SK-N-SH (cell line): ENCODE results near the gene ARHGAP4. TPM values are rescaled to one million over a fixed set of nuclear protein-coding genes. Genes with fewer than 3 reads are reported as not detected.

Experiments
- CTCF ChIA-PET: fragments of 300-600, 350-600 bp; formaldehyde crosslinking; extraction: SDS; loops from one replicate; lab custom pipeline; 2021; lab: Yijun Ruan, JAX
- POLR2A ChIA-PET: fragments of 350-600 bp; sonication (Branson Sonifier 250); formaldehyde crosslinking; extraction: SDS; loops from one replicate; lab custom pipeline; 2020; ENCODE audit warnings: antibody characterized with exemption, inconsistent platforms; lab: Yijun Ruan, JAX
- DNase-seq: peaks from one replicate; pipeline ENCODE4 v3.0.0; 2012
- H2AFZ ChIP-seq: fragments of 200-600 bp; sonication (generic); 2 replicates; pipeline ENCODE4 v1.8.1; 2016; ENCODE audit warnings: antibody characterized with exemption, mild to moderate bottlenecking, low read depth
- H3F3A ChIP-seq: fragments of 200-600 bp; sonication (generic); replicated peaks from 2 replicates; pipeline ENCODE3; 2016; ENCODE audit warnings: antibody characterized with exemption, mild to moderate bottlenecking; ENCODE audit not compliant: insufficient read depth
- H3K27ac ChIP-seq, 2 experiments: fragments of 200-500 bp in 1 of 2; fragments of 200-600 bp in 1 of 2; sonication (Bioruptor generic) in 1 of 2; sonication (generic), shearing (Covaris generic) in 1 of 2; 2 replicates each; pipeline versions ENCODE4 v1.5.1 to v1.6.1; 2014 to 2016; ENCODE audit warnings: low read depth in 2 of 2, inconsistent platforms in 1 of 2, low read length in 1 of 2, mild to moderate bottlenecking in 1 of 2, mixed read lengths in 1 of 2
- H3K27me3 ChIP-seq: fragments of 200-600 bp; sonication (generic), shearing (Covaris generic); 2 replicates; pipeline ENCODE4 v1.6.1; 2016; ENCODE audit warnings: mixed run types; ENCODE audit not compliant: insufficient read depth
- H3K36me3 ChIP-seq, 2 experiments: fragments of 200-500 bp in 1 of 2; fragments of 200-600 bp in 1 of 2; sonication (Bioruptor generic) in 1 of 2; sonication (generic) in 1 of 2; replicated peaks in 1 of 2; 2 replicates each; pipeline versions ENCODE3 to v1.5.1; 2014 to 2016; ENCODE audit warnings: low read length in 1 of 2, mild to moderate bottlenecking in 1 of 2; ENCODE audit not compliant: insufficient read depth in 2 of 2, control insufficient read depth in 1 of 2
- H3K4me1 ChIP-seq, 2 experiments: fragments of 200-500 bp in 1 of 2; fragments of 200-600 bp in 1 of 2; sonication (Bioruptor generic) in 1 of 2; sonication (generic), shearing (Covaris generic) in 1 of 2; 2 replicates each; pipeline versions ENCODE4 v1.5.1 to v1.6.1; 2014 to 2016; ENCODE audit warnings: low read depth in 1 of 2, low read length in 1 of 2, mixed run types in 1 of 2; ENCODE audit not compliant: insufficient read depth in 2 of 2, control insufficient read depth in 1 of 2
- H3K4me2 ChIP-seq: fragments of 200-600 bp; sonication (generic), shearing (Covaris generic); 2 replicates; pipeline ENCODE4 v1.6.1; 2017; ENCODE audit warnings: mixed run types
- H3K4me3 ChIP-seq, 2 experiments: fragments of 200-500 bp in 1 of 2; fragments of 200-600 bp in 1 of 2; sonication (Bioruptor generic) in 1 of 2; sonication (generic), shearing (Covaris generic) in 1 of 2; 2 replicates each; pipeline versions ENCODE4 v1.5.1 to v1.8.1; 2014 to 2016; ENCODE audit warnings: low read depth in 2 of 2, inconsistent platforms in 1 of 2, low read length in 1 of 2, mild to moderate bottlenecking in 1 of 2, mixed read lengths in 1 of 2, moderate library complexity in 1 of 2
- H3K79me2 ChIP-seq: fragments of 200-600 bp; sonication (generic); 2 replicates; pipeline ENCODE4 v1.8.1; 2017; ENCODE audit warnings: mild to moderate bottlenecking; ENCODE audit not compliant: insufficient read depth
- H3K9ac ChIP-seq: fragments of 200-600 bp; sonication (generic); 2 replicates; pipeline ENCODE4 v1.6.1; 2017; ENCODE audit warnings: mixed run types
- H3K9me2 ChIP-seq: fragments of 200-600 bp; sonication (generic); 2 replicates; pipeline ENCODE4 v1.6.1; 2017; ENCODE audit warnings: mixed run types
- H3K9me3 ChIP-seq: fragments of 200-600 bp; sonication (generic); 2 replicates; pipeline ENCODE4 v1.6.1; 2017; ENCODE audit warnings: mixed run types, mild to moderate bottlenecking, moderate library complexity
- H4K20me1 ChIP-seq: fragments of 200-600 bp; sonication (generic); 2 replicates; pipeline ENCODE4 v1.6.1; 2017; ENCODE audit warnings: mild to moderate bottlenecking, mixed run types; ENCODE audit not compliant: insufficient read depth
- EP300 ChIP-seq, 2 experiments: IDR thresholded peaks; 2 replicates each; pipeline versions ENCODE4 v1.4.0 to v1.6.1; 2012; ENCODE audit warnings: borderline replicate concordance in 1 of 2, low read depth in 1 of 2, low read length in 1 of 2
- EZH2phosphoT487 ChIP-seq: fragments of 200-600 bp; sonication (generic); IDR thresholded peaks from 2 replicates; pipeline ENCODE4 v1.6.1; 2017; ENCODE audit warnings: low read depth, mixed run types, mild to moderate bottlenecking, antibody characterized with exemption, moderate library complexity, borderline replicate concordance
- GABPA ChIP-seq: IDR thresholded peaks from 2 replicates; pipeline ENCODE4 v1.4.0; 2012; ENCODE audit warnings: low read depth, mild to moderate bottlenecking
- IRF3 ChIP-seq: fragments of 150-350 bp; IDR thresholded peaks from 2 replicates; pipeline ENCODE4 v1.6.1; 2016; ENCODE audit warnings: mild to moderate bottlenecking, low read depth, low read length
- JUND ChIP-seq: IDR thresholded peaks from 2 replicates; pipeline ENCODE4 v1.4.0; 2012
- MAX ChIP-seq: IDR thresholded peaks from 2 replicates; pipeline ENCODE4 v1.4.0; 2012; ENCODE audit warnings: low read depth
- NRF1 ChIP-seq: IDR thresholded peaks from 2 replicates; pipeline ENCODE4 v1.6.1; 2012; ENCODE audit warnings: low read depth, mild to moderate bottlenecking, low read length
- POLR2AphosphoS5 ChIP-seq: IDR thresholded peaks from 2 replicates; pipeline ENCODE4 v1.6.1; 2012; ENCODE audit warnings: low read depth, low read length
- RXRA ChIP-seq: IDR thresholded peaks from 2 replicates; pipeline ENCODE4 v1.4.0; 2012; ENCODE audit warnings: low read depth, mild to moderate bottlenecking, borderline replicate concordance
- SIN3A ChIP-seq: IDR thresholded peaks from 2 replicates; pipeline ENCODE4 v1.6.1; 2012; ENCODE audit warnings: low read depth, mild to moderate bottlenecking, low read length, moderate library complexity, borderline replicate concordance
- WGBS: methylation state at CpG from one replicate; pipeline ENCODE4 v1.1.6; 2017; ENCODE audit warnings: low lambda C conversion rate; 5-methylcytosine and 5-hydroxymethylcytosine counted together
- polyA plus RNA-seq, 3 experiments: library from polyadenylated mRNA; depleted of rRNA; stranded (reverse); fragments of >200 nt; gene quantifications; 2 replicates each; pipeline ENCODE4 v1.2.3, GENCODE V29; 2012
- TF ChIP-seq, protein P1 (sequence below): IDR thresholded peaks from 2 replicates; pipeline ENCODE4 v1.6.1; 2012; ENCODE audit warnings: mild to moderate bottlenecking, low read depth, low read length, moderate library complexity
- TF ChIP-seq, protein P2 (sequence below): IDR thresholded peaks from 2 replicates; pipeline ENCODE4 v1.4.0; 2012; ENCODE audit warnings: low read depth, borderline replicate concordance

ARHGAP4 gene
- polyA plus RNA-seq, 1 of the 3 experiments (the other 2 are of a cell fraction), result 1.6 TPM

- Histone ChIP-seq H3K4me3 (no peak overlapping the region), H4K20me1 (no peaks in the 10 kb centered on the region), H3K4me1 (peaks cover 0 to 33% of the 10 kb centered on the region in 2 experiments; a peak in 1 of 4 replicates), H3K9me3 (no peaks in the 10 kb centered on the region), H3K9ac (no peak overlapping the region), H3K36me3 (no peaks in the 10 kb centered on the region), H3K79me2 (no peaks in the 10 kb centered on the region), H3K27me3 (peaks cover 24% of the 10 kb centered on the region), H3K27ac (peak overlapping the region in 1 of 2 experiments; percentile 40; a peak in 2 of 4 replicates), H3K9me2 (no peaks in the 10 kb centered on the region), H2AFZ (no peak overlapping the region), H3K4me2 (no peak overlapping the region), H3F3A (no peaks in the 10 kb centered on the region)
- peak; percentile 69 for DNase-seq
- ChIA-PET CTCF (interaction anchor here (0.7 to 2.0 kb wide), 9 partner anchors 10 to 338 kb away, joined by 3 to 8 read pairs (median 4); no protein-coding TSS in a partner anchor), POLR2A (interaction anchor here (0.6 to 1.0 kb wide), 6 partner anchors 9 to 393 kb away, joined by 3 to 5 read pairs (median 3); no protein-coding TSS in a partner anchor)
- no peak for TF ChIP-seq NRF1
- TF ChIP-seq, protein P1, sequence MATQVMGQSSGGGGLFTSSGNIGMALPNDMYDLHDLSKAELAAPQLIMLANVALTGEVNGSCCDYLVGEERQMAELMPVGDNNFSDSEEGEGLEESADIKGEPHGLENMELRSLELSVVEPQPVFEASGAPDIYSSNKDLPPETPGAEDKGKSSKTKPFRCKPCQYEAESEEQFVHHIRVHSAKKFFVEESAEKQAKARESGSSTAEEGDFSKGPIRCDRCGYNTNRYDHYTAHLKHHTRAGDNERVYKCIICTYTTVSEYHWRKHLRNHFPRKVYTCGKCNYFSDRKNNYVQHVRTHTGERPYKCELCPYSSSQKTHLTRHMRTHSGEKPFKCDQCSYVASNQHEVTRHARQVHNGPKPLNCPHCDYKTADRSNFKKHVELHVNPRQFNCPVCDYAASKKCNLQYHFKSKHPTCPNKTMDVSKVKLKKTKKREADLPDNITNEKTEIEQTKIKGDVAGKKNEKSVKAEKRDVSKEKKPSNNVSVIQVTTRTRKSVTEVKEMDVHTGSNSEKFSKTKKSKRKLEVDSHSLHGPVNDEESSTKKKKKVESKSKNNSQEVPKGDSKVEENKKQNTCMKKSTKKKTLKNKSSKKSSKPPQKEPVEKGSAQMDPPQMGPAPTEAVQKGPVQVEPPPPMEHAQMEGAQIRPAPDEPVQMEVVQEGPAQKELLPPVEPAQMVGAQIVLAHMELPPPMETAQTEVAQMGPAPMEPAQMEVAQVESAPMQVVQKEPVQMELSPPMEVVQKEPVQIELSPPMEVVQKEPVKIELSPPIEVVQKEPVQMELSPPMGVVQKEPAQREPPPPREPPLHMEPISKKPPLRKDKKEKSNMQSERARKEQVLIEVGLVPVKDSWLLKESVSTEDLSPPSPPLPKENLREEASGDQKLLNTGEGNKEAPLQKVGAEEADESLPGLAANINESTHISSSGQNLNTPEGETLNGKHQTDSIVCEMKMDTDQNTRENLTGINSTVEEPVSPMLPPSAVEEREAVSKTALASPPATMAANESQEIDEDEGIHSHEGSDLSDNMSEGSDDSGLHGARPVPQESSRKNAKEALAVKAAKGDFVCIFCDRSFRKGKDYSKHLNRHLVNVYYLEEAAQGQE, result peak; percentile 64; the same call in 1 of the 2 replicates
- 29% methylated on average over 26 of the region's 26 CpGs for WGBS
These were observed 25.0 kb downstream of the ARHGAP4 start for GRCh38 chrX:153900831-153901752.

DNA sequence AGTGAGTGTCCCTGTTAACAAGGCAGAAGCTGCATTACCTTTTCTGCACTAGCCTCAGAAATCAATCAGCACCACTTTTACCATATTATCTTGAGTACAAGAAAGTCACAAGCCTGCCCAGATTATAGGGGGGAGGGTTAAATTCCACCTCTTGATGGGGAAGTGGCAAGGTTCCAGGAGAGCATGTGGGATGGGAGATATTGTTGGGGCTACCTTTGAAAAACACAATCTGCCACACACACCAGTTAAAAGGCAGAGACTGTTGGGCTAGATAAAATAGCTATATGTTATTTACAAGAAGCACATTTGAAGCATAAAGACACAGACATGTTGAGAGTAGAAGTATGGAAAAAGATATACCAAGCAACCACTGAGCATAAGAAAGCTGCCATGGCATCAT is 28.2 kb downstream of the ARHGAP4 start:
- no peak for TF ChIP-seq SIN3A
- no peak for TF ChIP-seq IRF3
- TF ChIP-seq, protein P2, sequence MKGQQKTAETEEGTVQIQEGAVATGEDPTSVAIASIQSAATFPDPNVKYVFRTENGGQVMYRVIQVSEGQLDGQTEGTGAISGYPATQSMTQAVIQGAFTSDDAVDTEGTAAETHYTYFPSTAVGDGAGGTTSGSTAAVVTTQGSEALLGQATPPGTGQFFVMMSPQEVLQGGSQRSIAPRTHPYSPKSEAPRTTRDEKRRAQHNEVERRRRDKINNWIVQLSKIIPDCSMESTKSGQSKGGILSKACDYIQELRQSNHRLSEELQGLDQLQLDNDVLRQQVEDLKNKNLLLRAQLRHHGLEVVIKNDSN, result no peak
- TF ChIP-seq GABPA, result no peak
- TF ChIP-seq POLR2AphosphoS5, result no peak
- no peak for TF ChIP-seq RXRA
- no peak for TF ChIP-seq EZH2phosphoT487
- TF ChIP-seq EP300 (IDR thresholded peaks at IDR 0.05; ENCODE audit: borderline replicate concordance in 1 of 2, low read depth in 1 of 2, low read length in 1 of 2), result no peak
- no peak for TF ChIP-seq JUND
- no peak for TF ChIP-seq MAX
- Histone ChIP-seq H3K9me3 (no peaks in the 10 kb centered on the region), H3K4me3 (no peak overlapping the region), H3K36me3 (no peaks in the 10 kb centered on the region), H3K27ac (no peak overlapping the region), H3F3A (no peaks in the 10 kb centered on the region), H4K20me1 (no peaks in the 10 kb centered on the region), H3K79me2 (no peaks in the 10 kb centered on the region), H3K9me2 (no peaks in the 10 kb centered on the region), H3K4me1 (peaks cover 0 to 16% of the 10 kb centered on the region in 2 experiments; a peak in 1 of 4 replicates), H3K9ac (no peak overlapping the region), H2AFZ (no peak overlapping the region), H3K27me3 (peaks cover 24% of the 10 kb centered on the region), H3K4me2 (no peak overlapping the region)
- ChIA-PET POLR2A (no interaction called here), CTCF (no interaction called here)
- no peak for DNase-seq
